EH (cell line): ENCODE data around the gene ZBTB20.

Experiments
- DNase-seq: peaks from one replicate; pipeline ENCODE4 v3.0.0-alpha.2; 2015; ENCODE audit warnings: low read depth

Gene ZBTB20

GRCh38 chr3:115087512-115087911 lies 59.6 kb downstream of the ZBTB20 start:
- DNase-seq: no peak

- DNase-seq: no peak
Observed at GRCh38 chr3:115086344-115086743, 60.7 kb downstream of the ZBTB20 start.

- peak; percentile 8 for DNase-seq
Observed at GRCh38 chr3:115085197-115085865, 61.8 kb downstream of the ZBTB20 start.

GRCh38 chr3:115084686-115085085 lies 62.4 kb downstream of the ZBTB20 start:
- DNase-seq: no peak

- no peak for DNase-seq
Observed at GRCh38 chr3:115082260-115082659, 64.8 kb downstream of the ZBTB20 start.

- DNase-seq: no peak
Observed at GRCh38 chr3:115081444-115081843, 65.6 kb downstream of the ZBTB20 start.

GRCh38 chr3:115077501-115078250 lies 69.4 kb downstream of the ZBTB20 start:
- DNase-seq: no peak

- DNase-seq: peak; percentile 58
Observed at GRCh38 chr3:115074502-115074901, 72.6 kb downstream of the ZBTB20 start.

GRCh38 chr3:115072265-115073021 lies 74.6 kb downstream of the ZBTB20 start:
- DNase-seq: peak; percentile 78

GRCh38 chr3:115071601-115072000 lies 75.5 kb downstream of the ZBTB20 start:
- peak; percentile 87 for DNase-seq

GRCh38 chr3:115071166-115071565 lies 75.9 kb downstream of the ZBTB20 start:
- no peak for DNase-seq

GRCh38 chr3:115068799-115069198 lies 78.3 kb downstream of the ZBTB20 start:
- peak; percentile 23 for DNase-seq

- peak; percentile 77 for DNase-seq
Observed at GRCh38 chr3:115062412-115062956, 84.6 kb downstream of the ZBTB20 start.

GRCh38 chr3:115062009-115062408 lies 85.1 kb downstream of the ZBTB20 start:
- DNase-seq: no peak

GRCh38 chr3:115052906-115053305 lies 94.2 kb downstream of the ZBTB20 start:
- DNase-seq: no peak

GRCh38 chr3:115042351-115042750 lies 104.7 kb downstream of the ZBTB20 start:
- peak; percentile 34 for DNase-seq

- DNase-seq: peak; percentile 61
Observed at GRCh38 chr3:115040673-115041286, 106.3 kb downstream of the ZBTB20 start.

GRCh38 chr3:115040246-115040645 lies 106.8 kb downstream of the ZBTB20 start:
- DNase-seq: no peak

- DNase-seq: peak; percentile 14
Observed at GRCh38 chr3:115038817-115039216, 108.3 kb downstream of the ZBTB20 start.

GRCh38 chr3:115022835-115023398 lies 124.2 kb downstream of the ZBTB20 start:
- DNase-seq: no peak

- DNase-seq: no peak
Observed at GRCh38 chr3:115022199-115022598, 124.9 kb downstream of the ZBTB20 start.

GRCh38 chr3:115021061-115021460 lies 126.0 kb downstream of the ZBTB20 start:
- DNase-seq: no peak
